Hepatocyte (in vitro differentiated cells): ENCODE results near the gene SUGP2. TPM values are rescaled to one million over a fixed set of nuclear protein-coding genes. Genes with fewer than 3 reads are reported as not detected.

Source experiments
- DNase-seq: peaks from one replicate; pipeline ENCODE4 v3.0.0-alpha.2; 2016; ENCODE audit warnings: low spot score
- H2AFZ ChIP-seq: fragments of 200-600 bp; sonication (generic); 2 replicates; pipeline ENCODE4 v1.6.0; 2016; ENCODE audit warnings: antibody characterized with exemption, mild to moderate bottlenecking
- H3K27ac ChIP-seq: fragments of 200-600 bp; sonication (generic); 2 replicates; pipeline ENCODE4 v1.5.1; 2016; ENCODE audit warnings: mild to moderate bottlenecking
- H3K27me3 ChIP-seq: fragments of 200-600 bp; sonication (generic); 2 replicates; pipeline ENCODE4 v1.6.1; 2016
- H3K36me3 ChIP-seq: fragments of 200-600 bp; sonication (generic); replicated peaks from 2 replicates; pipeline ENCODE4 v1.5.1; 2016; ENCODE audit warnings: low read depth; ENCODE audit not compliant: insufficient read depth
- H3K4me1 ChIP-seq: fragments of 200-600 bp; sonication (generic); 2 replicates; pipeline ENCODE4 v1.5.1; 2016; ENCODE audit warnings: mild to moderate bottlenecking, moderate library complexity; ENCODE audit not compliant: insufficient read depth
- H3K4me2 ChIP-seq: fragments of 200-600 bp; sonication (generic); 2 replicates; pipeline ENCODE4 v1.6.0; 2016
- H3K4me3 ChIP-seq: fragments of 200-600 bp; sonication (generic); 2 replicates; pipeline ENCODE4 v1.5.1; 2016; ENCODE audit warnings: mild to moderate bottlenecking
- H3K79me2 ChIP-seq: fragments of 200-600 bp; sonication (generic); 2 replicates; pipeline ENCODE4 v1.6.0; 2017; ENCODE audit warnings: mild to moderate bottlenecking
- H3K9me2 ChIP-seq: fragments of 200-600 bp; sonication (generic); replicated peaks from 2 replicates; pipeline ENCODE4 v1.6.0; 2017; ENCODE audit warnings: mild to moderate bottlenecking; ENCODE audit not compliant: insufficient read depth
- H3K9me3 ChIP-seq: fragments of 200-600 bp; sonication (generic); 2 replicates; pipeline ENCODE4 v1.5.1; 2016; ENCODE audit warnings: low read depth, mild to moderate bottlenecking
- H4K20me1 ChIP-seq: fragments of 200-600 bp; sonication (generic); 2 replicates; pipeline ENCODE4 v1.6.0; 2016; ENCODE audit warnings: mild to moderate bottlenecking; ENCODE audit not compliant: insufficient read depth, poor library complexity, severe bottlenecking
- CTCF ChIP-seq: fragments of 200-600 bp; sonication (generic); IDR thresholded peaks from 2 replicates; pipeline ENCODE4 v1.5.1; 2016; ENCODE audit warnings: antibody characterized with exemption, mild to moderate bottlenecking; ENCODE audit not compliant: poor library complexity
- EZH2 ChIP-seq: fragments of 200-600 bp; sonication (generic); IDR thresholded peaks from 2 replicates; pipeline ENCODE4 v1.6.1; 2016; ENCODE audit warnings: antibody characterized with exemption, mild to moderate bottlenecking, borderline replicate concordance
- EZH2phosphoT487 ChIP-seq: fragments of 200-600 bp; sonication (generic); IDR thresholded peaks from one replicate; pipeline ENCODE4 v1.6.1; 2018; ENCODE audit warnings: antibody characterized with exemption, mild to moderate bottlenecking, low read depth, moderate library complexity; ENCODE audit not compliant: unreplicated experiment, severe bottlenecking
- WGBS: methylation state at CpG from one replicate; pipeline ENCODE4 v1.1.6; 2016; ENCODE audit warnings: low lambda C conversion rate; ENCODE audit errors: missing lambda C conversion rate; 5-methylcytosine and 5-hydroxymethylcytosine counted together
- polyA plus RNA-seq: library from polyadenylated mRNA; unstranded; fragments of >200 nt; fragmentation: Nextera tagmentation; extraction: Ambion mirVana; gene quantifications from 2 replicates; pipeline ENCODE4 v1.2.1, GENCODE V29; 2016
- total RNA-seq: library from RNA; depleted of rRNA; stranded (reverse); fragments of >200 nt; gene quantifications from 2 replicates; pipeline ENCODE4 v1.2.3, GENCODE V29; 2014

Gene SUGP2
- total and polyA plus RNA-seq, 2 experiments from 2014 or later = 36.4 to 51.0 TPM

DNA sequence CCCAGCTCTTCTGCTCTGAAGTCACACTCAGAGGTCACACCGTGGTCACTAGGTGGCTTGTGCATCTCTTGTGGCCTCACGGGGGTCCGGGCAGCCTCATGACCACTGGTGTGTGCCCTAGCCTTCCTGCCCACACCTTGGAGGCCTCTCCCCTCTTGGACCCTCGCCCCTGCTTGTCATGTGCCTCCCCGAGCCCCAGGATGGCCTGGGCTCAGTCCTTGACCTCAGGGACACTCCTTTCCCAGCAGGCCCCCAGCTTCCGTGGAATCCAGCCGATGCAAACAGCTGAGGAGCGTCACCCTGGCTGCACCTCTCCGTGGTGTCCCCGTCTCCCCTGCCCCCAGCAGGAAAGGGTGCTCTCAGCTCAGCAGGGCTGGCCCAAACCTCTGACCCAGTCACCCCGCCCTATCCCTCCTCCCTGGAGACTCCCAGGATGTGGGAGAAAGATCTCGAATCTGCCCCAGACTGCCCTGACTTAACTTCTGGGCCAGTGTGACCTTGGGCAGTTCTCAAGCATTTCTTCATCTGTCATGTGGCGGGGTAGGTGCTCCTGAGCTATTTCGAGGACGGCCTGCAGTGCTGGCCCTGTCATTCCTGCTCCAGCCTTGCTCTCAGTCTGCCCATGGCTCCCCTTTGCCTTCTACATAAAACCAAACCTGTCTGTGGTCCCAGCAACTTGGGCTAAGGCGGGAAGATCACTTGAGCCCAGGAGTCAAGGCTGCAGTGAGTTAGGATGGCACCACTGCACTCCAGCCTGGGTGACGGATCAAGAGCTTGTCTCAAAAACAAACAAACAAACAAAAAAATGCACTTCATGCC lies 25.9 kb upstream of the SUGP2 start:
- no peak overlapping the region for H3K4me3 ChIP-seq
- no peak overlapping the region for H2AFZ ChIP-seq
- 91% methylated on average over 16 of the region's 17 CpGs for WGBS
- H3K79me2 ChIP-seq = no peaks in the 10 kb centered on the region
- no peak overlapping the region for H3K4me2 ChIP-seq
- H3K4me1 ChIP-seq = no peaks in the 10 kb centered on the region
- no peaks in the 10 kb centered on the region for H4K20me1 ChIP-seq
- H3K36me3 ChIP-seq = no peaks in the 10 kb centered on the region
- no peaks in the 10 kb centered on the region for H3K9me2 ChIP-seq
- H3K27ac ChIP-seq = no peak overlapping the region
- no peaks in the 10 kb centered on the region for H3K27me3 ChIP-seq
- DNase-seq = no peak
- H3K9me3 ChIP-seq = no peaks in the 10 kb centered on the region
- TF ChIP-seq CTCF (no peak), EZH2 (no peak), EZH2phosphoT487 (no peak)

DNA sequence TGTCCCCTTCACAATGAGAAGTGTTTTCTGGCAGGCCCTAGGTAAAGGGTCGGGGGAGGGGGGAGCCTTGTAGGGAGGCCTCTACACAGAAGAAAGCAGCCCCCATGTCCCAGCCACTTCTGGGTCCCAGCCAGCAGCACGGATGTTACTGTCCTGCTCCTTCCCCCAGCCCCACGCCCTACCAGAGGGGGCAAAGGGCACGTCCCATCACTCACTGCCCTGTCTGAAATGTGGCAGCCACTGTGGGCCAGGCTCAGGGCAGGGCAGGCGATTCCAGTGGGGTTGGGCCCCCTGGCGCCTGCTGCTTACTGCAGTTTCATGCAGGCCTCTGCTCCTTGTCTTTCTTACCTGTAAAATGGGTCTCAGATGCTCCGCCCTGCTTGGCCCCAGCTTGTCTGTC lies 24.4 kb upstream of the SUGP2 start:
- Histone ChIP-seq H4K20me1 (no peaks in the 10 kb centered on the region), H3K27ac (no peak overlapping the region), H3K9me3 (no peaks in the 10 kb centered on the region), H3K36me3 (no peaks in the 10 kb centered on the region), H3K4me1 (no peaks in the 10 kb centered on the region), H3K79me2 (no peaks in the 10 kb centered on the region), H3K9me2 (no peaks in the 10 kb centered on the region), H3K4me3 (no peak overlapping the region), H2AFZ (no peak overlapping the region), H3K27me3 (no peaks in the 10 kb centered on the region), H3K4me2 (no peak overlapping the region)
- 94% methylated on average over 7 of the region's 7 CpGs for WGBS
- TF ChIP-seq EZH2 (no peak), CTCF (no peak), EZH2phosphoT487 (no peak)
- no peak for DNase-seq

DNA sequence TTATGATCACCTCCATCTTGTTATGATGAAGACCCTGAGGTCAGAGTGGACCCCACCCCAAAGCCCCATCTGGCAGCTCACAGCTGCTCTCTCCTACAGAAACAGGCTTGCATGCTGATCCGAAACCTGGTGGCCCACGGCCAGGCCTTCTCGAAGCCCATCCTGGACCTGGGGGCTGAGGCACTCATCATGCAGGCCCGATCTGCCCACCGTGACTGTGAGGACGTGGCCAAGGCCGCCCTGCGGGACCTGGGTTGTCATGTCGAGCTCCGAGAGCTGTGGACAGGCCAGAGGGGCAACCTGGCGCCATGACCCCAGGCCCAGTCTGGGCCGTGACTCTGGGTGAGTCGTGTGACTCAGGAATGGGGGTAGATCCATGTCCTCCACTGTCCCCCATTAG lies 24.0 kb upstream of the SUGP2 start:
- Histone ChIP-seq H2AFZ (no peak overlapping the region), H3K79me2 (no peaks in the 10 kb centered on the region), H3K9me2 (no peaks in the 10 kb centered on the region), H3K4me1 (no peaks in the 10 kb centered on the region), H3K36me3 (no peaks in the 10 kb centered on the region), H3K4me2 (no peak overlapping the region), H3K9me3 (no peaks in the 10 kb centered on the region), H3K27me3 (no peaks in the 10 kb centered on the region), H4K20me1 (no peaks in the 10 kb centered on the region), H3K4me3 (no peak overlapping the region), H3K27ac (no peak overlapping the region)
- TF ChIP-seq EZH2 (no peak), EZH2phosphoT487 (no peak), CTCF (no peak)
- 93% methylated on average over 13 of the region's 13 CpGs for WGBS
- DNase-seq = no peak
